GM12878 (cell line): ENCODE measurements around the gene RUSC1. TPM values are rescaled to one million over a fixed set of nuclear protein-coding genes. Genes with fewer than 3 reads are reported as not detected.

Experiments used
- ATAC-seq: fragments of 200-7000 bp; cut with Tn5 transposase; 3 replicates; pipeline ENCODE4 v1.9.1; 2020; ENCODE audit warnings: mild to moderate bottlenecking, moderate library complexity
- BruUV-seq: library from RNA; stranded (reverse); fragments of 400-500 nt; replicated peaks from 2 replicates; lab custom pipeline; 2021; lab: Mats Ljungman, UMichigan
- CTCF ChIA-PET: fragments of 300-600 bp; sonication (Branson Sonifier 250); formaldehyde crosslinking; extraction: SDS; loops from one replicate; lab custom pipeline; 2021; ENCODE audit warnings: inconsistent platforms; lab: Yijun Ruan, JAX
- POLR2A ChIA-PET: fragments of 350-600 bp; formaldehyde crosslinking; extraction: SDS; loops from one replicate; lab custom pipeline; 2021; ENCODE audit warnings: inconsistent platforms; lab: Charles Lee
- RAD21 ChIA-PET: fragments of 300-600 bp; sonication (Branson Sonifier 250); formaldehyde crosslinking; loops from one replicate; lab custom pipeline; 2023; ENCODE audit warnings: antibody characterized with exemption; ENCODE audit not compliant: unreplicated experiment; lab: Charles Lee
- SMC1A ChIA-PET: fragments of 300-600 bp; sonication (Branson Sonifier 250); formaldehyde crosslinking; loops from one replicate; lab custom pipeline; 2023; ENCODE audit not compliant: unreplicated experiment, uncharacterized antibody; lab: Charles Lee
- DNase-seq: peaks from one replicate; pipeline ENCODE4 v3.0.0-alpha.2; 2011; ENCODE audit warnings: low read depth, low spot score
- FAIRE-seq: peaks from 3 replicates; lab custom pipeline; 2011; peaks lifted over from hg19 to GRCh38; lab: Jason Lieb, UNC
- H2AFZ ChIP-seq: 2 replicates; pipeline ENCODE4 v1.6.0; 2011; ENCODE audit warnings: low read depth, low read length, control low read depth; ENCODE audit not compliant: control insufficient read depth
- H3K27ac ChIP-seq: 2 replicates; pipeline ENCODE4 v1.5.1; 2011; ENCODE audit warnings: control low read depth; ENCODE audit not compliant: control insufficient read depth, insufficient read depth
- H3K27me3 ChIP-seq, 2 experiments: replicated peaks in 1 of 2; 2 replicates each; pipeline versions ENCODE4 v1.6.0 to v1.6.1; 2011; ENCODE audit warnings: low read length in 1 of 2; ENCODE audit not compliant: control insufficient read depth in 2 of 2, insufficient read depth in 2 of 2
- H3K36me3 ChIP-seq, 2 experiments: 2 replicates each; pipeline ENCODE4 v1.5.1; 2011; ENCODE audit warnings: low read length in 1 of 2; ENCODE audit not compliant: control insufficient read depth in 2 of 2, insufficient read depth in 2 of 2
- H3K4me1 ChIP-seq: 2 replicates; pipeline ENCODE4 v1.6.1; 2011; ENCODE audit warnings: mild to moderate bottlenecking, low read length, moderate library complexity, mixed read lengths; ENCODE audit not compliant: control insufficient read depth, insufficient read depth
- H3K4me2 ChIP-seq: 2 replicates; pipeline ENCODE4 v1.6.0; 2011; ENCODE audit warnings: control low read depth; ENCODE audit not compliant: control insufficient read depth, insufficient read depth
- H3K4me3 ChIP-seq: fragments of 200-600 bp; sonication (generic); 2 replicates; pipeline ENCODE4 v1.5.1; 2016
- H3K79me2 ChIP-seq: 2 replicates; pipeline ENCODE4 v1.6.0; 2011; ENCODE audit warnings: low read length; ENCODE audit not compliant: control insufficient read depth, insufficient read depth
- H3K9ac ChIP-seq: 2 replicates; pipeline ENCODE4 v1.8.0; 2011; ENCODE audit warnings: low read length, control low read depth, mixed read lengths; ENCODE audit not compliant: control insufficient read depth, insufficient read depth
- H3K9me3 ChIP-seq: replicated peaks from 3 replicates; pipeline ENCODE4 v1.5.1; 2011; ENCODE audit warnings: mild to moderate bottlenecking, low read length; ENCODE audit not compliant: control insufficient read depth, insufficient read depth
- H4K20me1 ChIP-seq: 2 replicates; pipeline ENCODE4 v1.6.0; 2011; ENCODE audit not compliant: control insufficient read depth, insufficient read depth
- BHLHE40 ChIP-seq, 2 experiments: fragments of 450-650 bp in 1 of 2; IDR thresholded peaks; 2 replicates each; pipeline ENCODE4 v1.6.1; 2011 to 2017; ENCODE audit warnings: low read depth in 2 of 2, borderline replicate concordance in 1 of 2, improper control_type of control experiment in 1 of 2, low read length in 1 of 2, mild to moderate bottlenecking in 1 of 2
- EZH2 ChIP-seq: IDR thresholded peaks from 2 replicates; pipeline ENCODE4 v1.6.1; 2012; ENCODE audit warnings: low read depth, mild to moderate bottlenecking, control low read depth, inconsistent platforms, low read length, borderline replicate concordance; ENCODE audit not compliant: control insufficient read depth
- HDAC2 ChIP-seq: fragments of 200-600 bp; sonication (generic); IDR thresholded peaks from 2 replicates; pipeline ENCODE4 v1.6.1; 2017
- RELB ChIP-seq: fragments of 450-650 bp; IDR thresholded peaks from 2 replicates; pipeline ENCODE4 v1.6.1; 2017; ENCODE audit warnings: low read depth, mild to moderate bottlenecking, moderate library complexity
- TARDBP ChIP-seq: IDR thresholded peaks from 2 replicates; pipeline ENCODE4 v1.6.1; 2016; ENCODE audit warnings: borderline replicate concordance
- WGBS: methylation state at CpG from one replicate; pipeline ENCODE4 v1.1.6; 2016; ENCODE audit warnings: low lambda C conversion rate; ENCODE audit not compliant: insufficient replicate concordance, insufficient coverage; ENCODE audit errors: missing lambda C conversion rate; 5-methylcytosine and 5-hydroxymethylcytosine counted together
- in situ Hi-C: fragments of 300-500 bp; cut with MboI; formaldehyde crosslinking; loops from 9 replicates; pipeline ENCODE4 v1.14.3; 2018; ENCODE audit warnings: mixed read lengths
- intact Hi-C: fragments of 100-400 bp; cut with micrococcal nuclease; formaldehyde crosslinking; loops from one replicate; pipeline ENCODE4 v1.14.2; 2022; ENCODE audit not compliant: unreplicated experiment
- polyA plus RNA-seq, 11 experiments: library from polyadenylated mRNA; depleted of rRNA in 4 of 11; unstranded in 6 of 11; stranded (reverse) in 5 of 11; fragments of >200 nt; fragmentation: Nextera tagmentation in 4 of 11; fragmentation: Illumina TruSeq in 1 of 11; extraction: Ambion mirVana in 4 of 11; extraction: Trizol in 1 of 11; gene quantifications; 1 replicate in 1 of 11; 2 replicates in 10 of 11; pipeline versions ENCODE4 v1.2.1 to v1.2.3, GENCODE V29; 2011 to 2016; ENCODE audit warnings: inconsistent platforms in 2 of 11, missing spikeins in 2 of 11, low read depth in 1 of 11
- total RNA-seq, 4 experiments: library from RNA; depleted of rRNA in 3 of 4; stranded (reverse); fragments of >200 nt in 3 of 4; fragmentation: Illumina TruSeq in 1 of 4; extraction: Trizol in 1 of 4; gene quantifications; 2 replicates each; pipeline versions ENCODE4 v1.2.1 to v1.2.3, GENCODE V29; 2013 to 2021
- TF ChIP-seq, protein P1 (sequence below): fragments of 450-650 bp; formaldehyde crosslinking; IDR thresholded peaks from 2 replicates; pipeline ENCODE4 v1.4.0; 2022; ENCODE audit warnings: mild to moderate bottlenecking, moderate library complexity

RUSC1 gene
- total and polyA plus RNA-seq, 10 of the 15 experiments (the other 5 are each of a cell fraction or from before 2014, with no cell fraction given) = 1.1 to 23.7 (median 12.3) TPM

DNA sequence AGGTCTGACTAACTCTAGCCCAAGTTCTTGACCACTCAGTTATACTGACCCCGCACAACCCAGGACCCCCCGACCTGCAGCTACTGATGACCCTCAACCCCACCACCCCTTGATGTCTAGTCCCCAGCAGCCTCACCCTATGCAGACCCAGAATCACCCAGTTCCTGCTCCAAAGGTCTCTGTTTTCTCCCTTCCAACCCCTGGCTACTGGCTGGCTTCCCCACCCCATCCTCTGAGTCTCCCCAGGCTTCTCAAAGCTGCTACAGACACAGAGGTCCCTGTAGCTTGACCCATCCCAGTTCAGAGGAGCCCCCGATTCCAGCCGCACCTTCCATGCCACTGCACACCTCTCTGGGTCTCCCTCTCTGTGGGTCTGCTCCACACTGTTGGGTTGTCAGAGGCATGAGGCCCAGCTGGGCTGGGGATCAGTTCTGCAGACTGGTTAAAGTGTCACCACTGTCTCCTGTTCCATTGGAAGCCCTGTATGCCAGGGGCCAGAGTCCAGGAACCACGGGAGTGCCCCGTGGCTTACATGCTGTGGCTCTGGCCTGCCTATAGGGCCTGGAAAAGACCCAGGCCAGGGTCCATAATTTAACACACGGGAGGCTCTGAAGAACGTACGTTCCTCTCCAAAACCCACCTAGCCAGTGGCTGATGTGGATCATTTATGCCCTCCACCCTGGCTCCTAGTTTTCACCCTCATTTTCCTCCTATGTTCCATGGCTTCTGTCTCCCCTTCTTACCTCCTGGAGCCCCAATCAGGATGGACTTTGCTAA is 20.0 kb upstream of the RUSC1 start:
- Histone ChIP-seq H3K4me3 (no peak overlapping the region), H3K27me3 (no peaks in the 10 kb centered on the region), H3K27ac (no peak overlapping the region), H3K9me3 (no peaks in the 10 kb centered on the region), H3K4me2 (no peak overlapping the region), H3K9ac (no peak overlapping the region), H3K36me3 (no peaks in the 10 kb centered on the region), H3K79me2 (no peaks in the 10 kb centered on the region), H3K4me1 (peaks cover 3% of the 10 kb centered on the region; the same call in 1 of the 2 replicates), H2AFZ (no peak overlapping the region), H4K20me1 (no peaks in the 10 kb centered on the region)
- FAIRE-seq (no peak), DNase-seq (no peak), ATAC-seq (no peak)
- no TSS peak for BruUV-seq
- WGBS = 50% methylated on average over 9 of the region's 9 CpGs
- RAD21 ChIA-PET = interaction anchor here (0.8 kb wide), 1 partner anchor 49 kb away, joined by 3 read pairs; no protein-coding TSS in a partner anchor
- in situ Hi-C loops = no loop called here
- SMC1A ChIA-PET = interaction anchor here (1.4 kb wide), 1 partner anchor 22 kb away, joined by 3 read pairs; no protein-coding TSS in a partner anchor
- CTCF ChIA-PET = interaction anchor here (1.2 to 2.3 kb wide), 2 partner anchors 48 to 50 kb away, joined by 3 to 9 read pairs; no protein-coding TSS in a partner anchor
- POLR2A ChIA-PET = interaction anchor here (0.6 to 1.5 kb wide), 3 partner anchors 11 to 61 kb away, joined by 3 to 5 read pairs (median 4); no protein-coding TSS in a partner anchor
- TF ChIP-seq EZH2 (no peak), RELB (no peak), BHLHE40 (IDR thresholded peaks at IDR 0.05; ENCODE audit: borderline replicate concordance in 1 of 2, low read depth in 2 of 2, low read length in 1 of 2) (no peak), TARDBP (no peak), HDAC2 (no peak)
- TF ChIP-seq, protein P1, sequence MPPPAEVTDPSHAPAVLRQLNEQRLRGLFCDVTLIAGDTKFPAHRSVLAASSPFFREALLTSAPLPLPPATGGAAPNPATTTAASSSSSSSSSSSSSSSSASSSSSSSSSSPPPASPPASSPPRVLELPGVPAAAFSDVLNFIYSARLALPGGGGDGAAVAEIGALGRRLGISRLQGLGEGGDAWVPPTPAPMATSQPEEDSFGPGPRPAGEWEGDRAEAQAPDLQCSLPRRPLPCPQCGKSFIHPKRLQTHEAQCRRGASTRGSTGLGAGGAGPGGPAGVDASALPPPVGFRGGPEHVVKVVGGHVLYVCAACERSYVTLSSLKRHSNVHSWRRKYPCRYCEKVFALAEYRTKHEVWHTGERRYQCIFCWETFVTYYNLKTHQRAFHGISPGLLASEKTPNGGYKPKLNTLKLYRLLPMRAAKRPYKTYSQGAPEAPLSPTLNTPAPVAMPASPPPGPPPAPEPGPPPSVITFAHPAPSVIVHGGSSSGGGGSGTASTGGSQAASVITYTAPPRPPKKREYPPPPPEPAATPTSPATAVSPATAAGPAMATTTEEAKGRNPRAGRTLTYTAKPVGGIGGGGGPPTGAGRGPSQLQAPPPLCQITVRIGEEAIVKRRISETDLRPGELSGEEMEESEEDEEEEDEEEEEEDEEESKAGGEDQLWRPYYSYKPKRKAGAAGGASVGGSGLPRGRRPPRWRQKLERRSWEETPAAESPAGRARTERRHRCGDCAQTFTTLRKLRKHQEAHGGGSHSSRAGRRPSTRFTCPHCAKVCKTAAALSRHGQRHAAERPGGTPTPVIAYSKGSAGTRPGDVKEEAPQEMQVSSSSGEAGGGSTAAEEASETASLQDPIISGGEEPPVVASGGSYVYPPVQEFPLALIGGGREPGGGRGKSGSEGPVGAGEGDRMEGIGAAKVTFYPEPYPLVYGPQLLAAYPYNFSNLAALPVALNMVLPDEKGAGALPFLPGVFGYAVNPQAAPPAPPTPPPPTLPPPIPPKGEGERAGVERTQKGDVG (CRISPR knock-in tag) = no peak
- TF ChIP-seq, all 136 proteins: peak for 0
- intact Hi-C loops = no loop called here
